Thoracic aorta (tissue), 2 donors: ENCODE data around the gene PRKAR1A. TPM values are rescaled to one million over a fixed set of nuclear protein-coding genes. Genes with fewer than 3 reads are reported as not detected.

ENCODE experiments used
- ATAC-seq: fragments of 150-250 bp; one replicate; pipeline ENCODE4 v1.8.0; 2017; ENCODE audit warnings: low read depth; ENCODE audit not compliant: insufficient number of reproducible peaks, low FRiP score
- DNase-seq: peaks from one replicate; pipeline ENCODE4 v3.0.0-alpha.2; 2020; ENCODE audit warnings: low spot score
- H3K27ac ChIP-seq, 2 donors: fragments of 200-600 bp; sonication (generic); 1 replicate in 1 of 2; 2 replicates in 1 of 2; pipeline ENCODE4 v1.5.1; 2016; ENCODE audit warnings: mild to moderate bottlenecking in 2 of 2, moderate library complexity in 2 of 2
- H3K27me3 ChIP-seq: fragments of 200-600 bp; sonication (generic); replicated peaks from 2 replicates; pipeline ENCODE4 v1.6.0; 2016; ENCODE audit warnings: mild to moderate bottlenecking; ENCODE audit not compliant: insufficient read depth
- H3K36me3 ChIP-seq: fragments of 200-600 bp; sonication (generic); one replicate; pipeline ENCODE4 v1.5.1; 2016
- H3K4me1 ChIP-seq, 2 donors: fragments of 200-600 bp; sonication (generic); 1 replicate in 1 of 2; 2 replicates in 1 of 2; pipeline versions ENCODE4 v1.5.1 to v1.6.0; 2016; ENCODE audit warnings: low read depth in 2 of 2, mild to moderate bottlenecking in 1 of 2; ENCODE audit not compliant: control insufficient read depth in 1 of 2
- H3K4me3 ChIP-seq: fragments of 200-600 bp; sonication (generic); 2 replicates; pipeline ENCODE4 v1.5.1; 2016; ENCODE audit warnings: mild to moderate bottlenecking
- H3K9me3 ChIP-seq: fragments of 200-600 bp; sonication (generic); 2 replicates; pipeline ENCODE4 v1.5.1; 2016
- total RNA-seq, 2 donors: library from RNA; depleted of rRNA; stranded (reverse); fragments of >200 nt; gene quantifications; one replicate each; pipeline versions ENCODE4 v1.1.0 to v1.2.3, GENCODE V29; 2016
- TF ChIP-seq, protein P1 (sequence below): fragments of 200-600 bp; sonication (generic); IDR thresholded peaks from one replicate; pipeline ENCODE4 v1.5.1; 2019; ENCODE audit warnings: antibody characterized with exemption

Gene PRKAR1A
- total RNA-seq, 2 donors from 2014 or later, result 345 to 412 TPM

DNA sequence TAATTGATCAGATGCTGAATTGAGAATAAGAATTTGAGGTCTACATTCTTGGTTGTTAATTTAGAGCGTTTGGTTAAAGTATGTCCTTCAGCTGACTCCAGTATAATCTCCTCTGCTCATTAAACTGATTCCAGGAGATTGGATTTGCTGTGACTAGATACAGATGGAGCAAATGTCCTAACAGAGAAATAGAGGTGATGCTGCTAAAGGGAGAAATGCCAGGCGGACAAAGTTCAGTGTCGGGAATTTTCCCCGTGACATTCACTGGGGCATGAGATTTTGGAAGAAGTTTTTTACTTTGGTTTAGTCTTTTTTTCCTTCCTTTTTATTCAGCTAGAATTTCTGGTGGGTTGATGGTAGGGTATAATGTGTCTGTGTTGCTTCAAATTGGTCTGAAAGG, 19.0 kb downstream of the PRKAR1A start:
- Histone ChIP-seq H3K27me3 (no peaks in the 10 kb centered on the region), H3K9me3 (no peaks in the 10 kb centered on the region), H3K27ac (no peak overlapping the region), H3K4me3 (no peak overlapping the region), H3K4me1 (no peaks in the 10 kb centered on the region), H3K36me3 (peaks cover 51% of the 10 kb centered on the region)
- no peak for DNase-seq
- TF ChIP-seq, protein P1, sequence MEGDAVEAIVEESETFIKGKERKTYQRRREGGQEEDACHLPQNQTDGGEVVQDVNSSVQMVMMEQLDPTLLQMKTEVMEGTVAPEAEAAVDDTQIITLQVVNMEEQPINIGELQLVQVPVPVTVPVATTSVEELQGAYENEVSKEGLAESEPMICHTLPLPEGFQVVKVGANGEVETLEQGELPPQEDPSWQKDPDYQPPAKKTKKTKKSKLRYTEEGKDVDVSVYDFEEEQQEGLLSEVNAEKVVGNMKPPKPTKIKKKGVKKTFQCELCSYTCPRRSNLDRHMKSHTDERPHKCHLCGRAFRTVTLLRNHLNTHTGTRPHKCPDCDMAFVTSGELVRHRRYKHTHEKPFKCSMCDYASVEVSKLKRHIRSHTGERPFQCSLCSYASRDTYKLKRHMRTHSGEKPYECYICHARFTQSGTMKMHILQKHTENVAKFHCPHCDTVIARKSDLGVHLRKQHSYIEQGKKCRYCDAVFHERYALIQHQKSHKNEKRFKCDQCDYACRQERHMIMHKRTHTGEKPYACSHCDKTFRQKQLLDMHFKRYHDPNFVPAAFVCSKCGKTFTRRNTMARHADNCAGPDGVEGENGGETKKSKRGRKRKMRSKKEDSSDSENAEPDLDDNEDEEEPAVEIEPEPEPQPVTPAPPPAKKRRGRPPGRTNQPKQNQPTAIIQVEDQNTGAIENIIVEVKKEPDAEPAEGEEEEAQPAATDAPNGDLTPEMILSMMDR, result no peak
- ATAC-seq, result no peak

GRCh38 chr17:68532826-68533225, 20.6 kb downstream of the PRKAR1A start:
- Histone ChIP-seq H3K36me3 (peaks cover 55% of the 10 kb centered on the region), H3K27ac (no peak overlapping the region), H3K4me1 (no peaks in the 10 kb centered on the region), H3K9me3 (no peaks in the 10 kb centered on the region), H3K4me3 (no peak overlapping the region), H3K27me3 (no peaks in the 10 kb centered on the region)
- no peak for DNase-seq
- TF ChIP-seq, protein P1, result no peak
- no peak for ATAC-seq

- Histone ChIP-seq H3K9me3 (no peaks in the 10 kb centered on the region), H3K4me3 (no peak overlapping the region), H3K27me3 (no peaks in the 10 kb centered on the region), H3K36me3 (peaks cover 46% of the 10 kb centered on the region), H3K4me1 (no peaks in the 10 kb centered on the region), H3K27ac (no peak overlapping the region)
- DNase-seq, result no peak
- no peak for ATAC-seq
- TF ChIP-seq, protein P1, result peak; percentile 50
These were observed 21.9 kb downstream of the PRKAR1A start for GRCh38 chr17:68533887-68534694.

DNA sequence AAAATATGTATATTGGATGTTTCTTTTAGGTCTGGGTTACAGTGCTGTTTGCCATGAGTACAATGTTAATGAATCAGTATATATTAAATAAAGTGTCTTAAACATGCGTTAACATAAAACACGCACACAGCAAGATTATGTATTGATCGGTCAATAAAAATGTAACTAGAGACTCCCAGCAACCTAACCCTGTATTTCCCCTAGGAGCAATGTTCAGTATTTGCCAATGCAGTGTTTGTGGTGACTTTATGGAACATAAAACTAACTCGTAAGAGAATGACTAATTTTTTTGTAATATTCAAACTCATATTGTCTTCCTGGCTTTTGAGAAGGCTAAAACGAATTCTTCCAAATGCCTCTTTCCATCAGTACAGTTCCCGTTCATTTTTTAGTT, 22.5 kb downstream of the PRKAR1A start:
- TF ChIP-seq, protein P1, result no peak
- peaks cover 40% of the 10 kb centered on the region for H3K36me3 ChIP-seq
- H3K27ac ChIP-seq, result no peak overlapping the region

DNA sequence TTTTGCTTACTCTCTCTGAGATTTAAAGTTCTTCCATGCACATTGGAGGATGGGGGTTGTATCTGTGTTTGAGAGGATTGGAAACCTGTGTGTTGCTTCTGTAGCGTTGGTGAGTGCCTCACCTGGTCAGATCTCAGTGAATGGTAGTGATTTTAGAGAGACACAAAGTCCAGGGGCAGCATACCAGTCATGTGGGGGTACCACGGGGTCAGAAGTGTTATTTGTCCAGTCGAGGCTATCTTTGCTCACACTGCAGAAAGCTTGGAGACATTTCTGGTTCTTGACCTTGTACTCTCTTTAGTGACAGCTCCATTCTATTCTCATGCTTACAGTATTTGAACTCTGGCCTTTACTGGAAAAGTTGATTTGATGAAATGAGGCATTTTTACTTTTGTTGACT, 23.7 kb downstream of the PRKAR1A start:
- no peak overlapping the region for H3K4me3 ChIP-seq
- H3K36me3 ChIP-seq, result peaks cover 27% of the 10 kb centered on the region
- ATAC-seq (no peak), DNase-seq (no peak)
- no peaks in the 10 kb centered on the region for H3K4me1 ChIP-seq
- H3K27me3 ChIP-seq, result no peaks in the 10 kb centered on the region
- H3K27ac ChIP-seq, result no peak overlapping the region
- no peaks in the 10 kb centered on the region for H3K9me3 ChIP-seq
- TF ChIP-seq, protein P1, result no peak

More for the DNA sequence above, 22.5 kb downstream of the PRKAR1A start:
- ATAC-seq (no peak), DNase-seq (no peak)
- H3K27me3 ChIP-seq, result no peaks in the 10 kb centered on the region
- H3K4me1 ChIP-seq, result no peaks in the 10 kb centered on the region
- H3K4me3 ChIP-seq, result no peak overlapping the region
- H3K9me3 ChIP-seq, result no peaks in the 10 kb centered on the region
